ENCODE results near the gene SLC17A9.

The SLC17A9 gene

DNA sequence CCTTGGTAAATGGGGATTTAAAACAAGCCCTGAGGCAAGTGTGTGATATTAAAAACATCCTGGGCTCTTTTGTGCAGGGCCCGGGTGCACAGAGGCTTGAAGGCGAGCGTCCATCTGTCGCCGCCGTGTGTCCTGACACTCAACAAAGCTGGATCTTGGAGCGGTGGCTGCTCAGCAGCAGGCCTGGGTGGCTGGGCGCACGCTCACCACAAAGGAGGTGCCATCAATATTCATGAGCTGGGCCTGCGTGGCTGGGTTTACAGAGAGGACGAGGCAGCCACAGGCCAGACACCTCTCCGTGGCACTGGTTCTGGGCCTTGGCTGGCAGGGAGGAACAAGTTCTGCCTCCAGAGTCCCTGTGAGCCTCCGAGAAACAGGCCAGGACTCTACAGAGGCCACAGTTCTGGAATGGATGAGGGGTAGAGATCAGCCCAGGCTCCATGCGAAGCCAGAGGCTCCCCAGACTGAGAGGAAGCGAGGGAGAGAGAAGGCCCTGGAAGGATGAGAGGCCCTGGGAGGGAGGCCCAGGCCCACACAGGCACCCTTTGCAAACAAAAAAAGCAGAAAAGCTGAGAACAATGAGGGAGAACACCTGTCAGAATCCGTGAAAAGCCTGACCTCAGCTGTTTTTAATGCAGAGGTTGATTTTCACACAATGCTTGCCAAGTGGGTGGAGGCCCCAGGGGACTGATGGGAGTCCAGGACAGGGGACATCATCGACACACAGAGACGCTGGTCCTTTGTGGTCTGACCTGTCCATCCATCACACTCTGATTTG is 32.3 kb downstream of the SLC17A9 start:
- no peak for DNase-seq (ENCODE audit: low read depth)

- DNase-seq (ENCODE audit: low read depth): no peak
Observed at GRCh38 chr20:62985444-62985778, 32.9 kb downstream of the SLC17A9 start.

GRCh38 chr20:62986257-62986800 is 33.8 kb downstream of the SLC17A9 start:
- DNase-seq (ENCODE audit: low read depth): no peak

- DNase-seq (ENCODE audit: low read depth): no peak
Observed at GRCh38 chr20:62987114-62987513, 34.6 kb downstream of the SLC17A9 start.

GRCh38 chr20:62989201-62989601 is 36.7 kb downstream of the SLC17A9 start:
- DNase-seq (ENCODE audit: low read depth): no peak

GRCh38 chr20:62990306-62990825 is 37.9 kb downstream of the SLC17A9 start:
- no peak for DNase-seq (ENCODE audit: low read depth)

GRCh38 chr20:62991196-62991807 is 38.8 kb downstream of the SLC17A9 start:
- DNase-seq (ENCODE audit: low read depth): no peak

DNA sequence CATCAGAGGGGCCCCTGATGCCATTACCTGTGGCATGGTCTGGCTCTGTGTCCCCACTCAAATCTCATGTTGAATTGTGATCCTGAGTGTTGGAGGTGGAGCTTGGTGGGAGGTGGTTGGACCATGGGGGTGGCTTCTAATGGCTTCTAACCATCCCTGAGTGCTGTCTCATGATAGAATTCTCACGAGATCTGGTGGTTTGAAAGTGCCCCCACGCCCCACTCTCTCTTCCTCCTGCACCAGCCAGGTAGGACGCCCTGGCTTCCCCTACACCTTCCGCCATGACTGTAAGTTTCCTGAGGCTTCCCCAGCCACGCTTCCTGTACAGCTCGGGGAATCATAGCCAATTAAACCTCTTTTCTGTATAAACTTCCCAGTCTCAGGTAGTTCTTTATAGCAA is 39.4 kb downstream of the SLC17A9 start:
- DNase-seq (ENCODE audit: low read depth): no peak

GRCh38 chr20:62993856-62994494 is 41.5 kb downstream of the SLC17A9 start:
- no peak for DNase-seq (ENCODE audit: low read depth)

DNA sequence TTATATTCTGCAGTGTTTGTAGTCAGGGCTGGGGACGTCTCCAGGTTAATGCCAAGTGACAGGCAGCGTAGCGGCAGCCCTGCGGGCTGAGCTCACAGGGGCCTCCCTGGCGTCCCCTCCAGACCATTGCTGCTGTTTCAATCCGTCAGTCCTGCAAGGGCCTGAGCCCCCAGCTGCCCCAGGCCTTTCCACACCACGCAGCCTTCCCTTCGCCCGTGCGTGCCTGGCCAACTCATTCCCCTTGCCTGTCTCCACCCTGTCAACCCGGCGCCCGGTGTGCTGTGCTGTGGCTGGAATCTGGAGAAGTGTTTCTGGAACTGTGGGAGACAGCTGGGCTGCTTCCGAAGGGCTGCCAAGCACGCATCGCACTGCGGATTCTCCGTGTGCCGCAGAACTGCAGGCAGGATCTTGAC is 42.4 kb downstream of the SLC17A9 start:
- no peak for DNase-seq (ENCODE audit: low read depth)

DNA sequence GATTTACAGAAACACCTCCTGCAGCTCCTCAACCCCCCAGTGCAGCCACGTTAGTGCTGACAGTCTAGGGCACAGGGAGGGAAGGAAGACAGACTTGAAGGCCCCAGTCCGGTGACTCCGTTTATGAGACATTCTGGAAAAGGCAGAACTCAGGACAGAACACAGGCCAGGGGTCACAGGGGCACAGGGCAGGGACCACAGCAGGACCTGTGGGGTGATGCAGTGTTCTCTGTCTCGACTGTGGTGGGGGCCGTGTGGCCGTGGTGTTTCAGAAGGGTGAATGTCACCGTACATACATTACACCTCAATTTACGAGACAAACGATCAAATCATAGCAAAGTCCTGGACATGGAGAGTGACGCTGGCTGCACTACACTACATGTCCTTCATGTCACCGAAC is 43.0 kb downstream of the SLC17A9 start:
- DNase-seq (ENCODE audit: low read depth): no peak

DNA sequence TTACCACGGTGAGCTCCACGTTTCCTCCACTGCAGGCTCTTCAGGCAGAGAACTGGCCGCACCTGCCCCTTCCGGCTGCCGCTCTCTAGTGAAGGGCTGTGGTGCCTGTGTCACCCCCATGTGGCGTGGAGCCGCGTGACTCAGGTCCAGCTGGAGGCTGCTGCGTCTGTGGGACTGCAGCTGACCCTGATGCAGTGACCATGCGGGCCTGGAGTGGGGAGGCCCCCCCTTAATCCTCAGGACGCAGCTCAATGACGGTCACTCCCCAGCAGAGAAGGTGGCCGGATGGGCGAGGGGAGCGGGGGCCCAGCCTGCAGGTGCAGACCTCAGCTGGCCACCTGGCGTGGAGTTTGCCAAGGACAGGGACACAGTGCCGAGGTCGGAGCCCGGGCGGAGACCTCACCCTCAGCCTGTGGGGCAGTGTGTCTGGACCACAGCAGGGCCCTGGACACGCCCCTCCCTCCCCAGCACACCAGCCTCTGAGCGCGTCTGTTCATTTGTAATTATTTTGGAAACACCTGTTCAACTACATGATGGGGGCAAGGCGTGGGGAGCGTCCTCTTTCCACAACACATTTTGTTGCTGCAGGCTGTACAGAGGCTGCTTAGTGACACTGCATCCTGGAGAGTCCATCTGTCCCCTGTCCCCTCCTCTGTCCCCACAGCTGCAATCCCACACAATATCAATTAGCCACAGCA is 43.5 kb downstream of the SLC17A9 start:
- DNase-seq (ENCODE audit: low read depth): no peak

GRCh38 chr20:62996596-62996982 is 44.1 kb downstream of the SLC17A9 start:
- no peak for DNase-seq (ENCODE audit: low read depth)

DNA sequence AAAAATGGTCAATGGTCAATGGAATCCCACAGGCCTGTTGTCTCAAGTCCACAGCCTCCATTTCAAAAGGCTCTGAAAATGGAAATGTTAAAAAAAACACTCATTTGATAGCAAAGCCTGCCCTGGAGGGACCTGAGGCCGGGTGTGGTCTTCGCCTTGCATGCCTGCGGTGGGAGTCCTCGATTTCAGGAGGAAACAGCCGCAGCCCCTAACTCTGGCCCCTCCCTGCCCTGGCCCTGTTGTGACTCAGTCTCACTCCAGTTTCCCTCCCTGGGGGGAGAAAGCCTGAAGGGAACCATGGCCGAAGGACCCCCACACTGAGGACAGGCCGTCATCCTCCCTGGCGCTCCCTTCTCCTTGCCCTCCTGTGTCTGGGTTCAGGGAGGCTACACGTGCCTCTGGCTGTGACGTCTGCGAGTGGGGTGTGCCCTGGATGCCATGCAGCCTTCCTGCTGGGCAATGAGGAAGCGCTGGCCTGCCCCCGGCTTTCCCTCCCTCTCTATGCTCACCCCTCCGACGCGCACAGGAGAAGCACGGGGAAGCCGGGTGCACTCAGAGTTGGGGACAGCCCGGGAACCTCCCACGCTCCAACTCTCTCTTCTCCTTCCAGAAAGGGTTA is 45.0 kb downstream of the SLC17A9 start:
- no peak for DNase-seq (ENCODE audit: low read depth)

- no peak for DNase-seq (ENCODE audit: low read depth)
Observed at GRCh38 chr20:62998449-62998848, 45.9 kb downstream of the SLC17A9 start.

DNA sequence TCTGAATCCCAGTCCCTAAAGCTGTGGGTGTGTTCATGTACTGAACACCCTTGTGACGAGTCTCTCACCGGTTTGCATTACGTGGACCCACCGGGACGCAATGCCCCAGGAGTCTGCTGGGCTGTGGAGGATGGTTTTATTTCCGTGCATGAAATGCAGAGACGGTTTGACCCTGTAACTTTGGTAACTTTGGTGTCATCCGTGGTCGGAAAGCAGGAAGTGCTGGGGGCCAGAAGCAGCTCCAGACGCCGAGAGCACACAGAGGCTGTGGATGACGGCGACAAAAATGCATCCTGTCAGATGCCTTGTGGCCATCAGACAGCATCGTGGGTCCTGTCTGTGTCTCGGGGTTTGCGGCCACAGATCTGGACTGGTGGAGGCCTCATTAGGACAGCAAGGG is 47.1 kb downstream of the SLC17A9 start:
- no peak for DNase-seq (ENCODE audit: low read depth)

GRCh38 chr20:63000036-63000435 is 47.5 kb downstream of the SLC17A9 start:
- no peak for DNase-seq (ENCODE audit: low read depth)

DNA sequence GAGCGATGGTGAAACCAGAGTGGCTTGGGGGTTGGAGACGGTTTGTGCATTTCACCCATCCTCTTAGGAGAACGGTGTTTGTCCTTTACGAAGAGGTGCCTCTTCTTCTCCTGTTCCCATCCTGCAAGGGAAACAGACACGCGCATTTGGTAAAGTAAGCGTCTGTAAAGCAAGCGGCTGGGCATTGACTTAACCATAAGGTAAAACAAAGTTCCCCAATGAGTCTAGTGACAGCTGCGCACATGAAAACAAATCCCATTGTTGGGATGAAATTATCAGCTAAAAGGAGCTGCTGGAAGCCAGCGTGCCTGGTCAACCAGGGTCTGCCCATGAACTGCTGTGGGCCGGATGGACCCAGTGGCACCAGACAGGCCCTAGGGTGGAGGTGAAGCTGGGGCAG is 48.4 kb downstream of the SLC17A9 start:
- DNase-seq (ENCODE audit: low read depth): no peak

DNA sequence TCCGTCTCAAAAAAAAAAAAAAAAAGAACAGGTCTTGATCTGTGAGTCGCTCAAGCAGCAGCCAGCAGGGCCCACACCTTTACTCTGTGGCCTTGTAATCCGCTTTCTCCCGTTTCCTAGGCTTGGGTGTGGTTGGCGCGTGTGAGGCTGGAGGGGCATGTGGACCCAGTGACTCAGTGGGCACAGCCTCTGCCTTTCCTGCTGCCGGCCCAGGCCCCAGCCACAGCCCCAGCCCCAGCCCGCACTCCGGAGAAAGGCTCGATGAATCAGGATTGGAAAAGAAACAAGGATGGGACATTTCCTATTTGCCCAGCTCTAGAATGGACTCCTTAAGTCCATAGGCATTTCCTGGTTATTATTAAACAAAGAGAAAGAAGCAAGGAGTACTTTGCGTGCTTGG is 50.0 kb downstream of the SLC17A9 start:
- DNase-seq (ENCODE audit: low read depth): no peak

DNA sequence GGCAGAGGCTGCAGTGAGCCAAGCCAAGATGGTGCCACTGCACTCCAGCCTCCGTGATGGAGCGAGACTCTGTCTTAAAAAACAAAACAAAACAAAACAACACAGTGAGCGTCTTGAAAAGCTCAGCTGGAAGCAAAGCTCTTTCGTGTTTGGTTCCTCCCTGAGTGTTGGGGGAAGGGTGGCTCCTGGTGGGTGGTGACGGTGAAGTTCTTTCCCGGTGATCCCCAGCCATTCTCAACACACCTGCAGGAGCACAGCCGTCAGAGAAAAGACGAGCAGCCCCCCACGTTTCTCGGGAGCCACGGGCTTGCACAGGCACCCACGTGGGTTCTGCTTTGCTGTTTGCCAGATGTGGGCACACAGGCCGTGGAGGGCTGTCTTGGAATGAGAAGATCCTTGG is 51.0 kb downstream of the SLC17A9 start:
- DNase-seq (ENCODE audit: low read depth): no peak

DNA sequence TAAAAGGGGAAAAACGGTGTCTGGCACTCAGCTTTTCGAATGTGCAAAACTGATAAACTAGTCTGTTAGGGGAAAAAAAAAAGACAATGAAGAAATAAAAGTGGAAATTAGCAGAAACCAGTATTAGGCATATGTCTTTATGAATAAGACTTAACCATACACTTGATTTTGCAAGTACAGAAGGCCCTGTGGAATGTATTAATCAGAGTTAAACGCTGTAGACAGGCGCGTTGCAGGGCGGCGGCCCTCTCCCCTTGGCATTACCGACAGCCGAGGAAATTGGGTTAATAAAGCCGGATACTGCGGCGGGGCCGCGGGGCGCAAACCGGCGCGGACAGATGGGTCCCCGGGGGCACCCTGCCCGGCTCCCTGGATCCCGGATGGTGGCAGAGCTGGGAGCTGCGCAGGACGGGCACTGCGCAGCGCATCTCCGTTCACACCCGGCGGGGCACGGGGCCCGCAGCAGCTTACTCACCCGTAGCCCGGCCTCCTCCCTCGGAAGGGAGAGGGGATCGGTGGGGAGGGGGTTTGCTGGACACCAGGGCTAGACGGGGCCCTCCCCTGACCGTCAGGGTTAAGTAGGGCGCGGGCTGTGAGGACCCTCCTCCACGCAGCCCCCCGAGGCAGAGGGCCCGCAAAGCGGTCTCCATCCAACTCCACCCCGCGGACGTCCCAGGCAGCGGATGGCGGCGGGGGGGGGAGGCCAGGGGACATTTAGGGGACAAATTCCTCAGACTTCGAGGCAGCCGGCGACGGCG is 52.3 kb downstream of the SLC17A9 start:
- DNase-seq (ENCODE audit: low read depth): no peak
